ENCODE measurements around the gene CTDSPL2. TPM values are rescaled to one million over a fixed set of nuclear protein-coding genes. Genes with fewer than 3 reads are reported as not detected.

The CTDSPL2 gene
- total and polyA plus RNA-seq, 2 of the 8 experiments (the other 6 are each of a cell fraction or from before 2014, with no cell fraction given) = 25.2 to 64.7 TPM

- FAIRE-seq (no peak), DNase-seq (ENCODE audit: low read depth in 1 of 2, low spot score in 2 of 2) (peak; percentile 76 to 92)
- Histone ChIP-seq H4K91ac (replicated peaks; ENCODE audit: insufficient read length, low read length) (peak overlapping the region; percentile 72), H4K5ac (ENCODE audit: insufficient read length, low read depth, low read length) (peak overlapping the region; percentile 88), H3K4ac (replicated peaks; ENCODE audit: insufficient read length, low read depth, low read length) (peak overlapping the region; percentile 49), H3K36me3 (ENCODE audit: control insufficient read depth in 2 of 4, insufficient read depth in 4 of 4, low read length in 3 of 4) (peaks cover 0 to 17% (median 4%) of the 10 kb centered on the region in 4 experiments; a peak in 6 of 8 replicates), H2BK120ac (replicated peaks; ENCODE audit: low read depth, low read length) (no peak overlapping the region), H2AK5ac (ENCODE audit: low read depth, low read length) (no peak overlapping the region), H3K9me3 (ENCODE audit: insufficient read depth in 2 of 2, low read depth in 1 of 2, low read length in 1 of 2) (no peaks in the 10 kb centered on the region), H3K56ac (replicated peaks; ENCODE audit: insufficient read length, low read depth, low read length) (peak overlapping the region; percentile 93), H4K8ac (ENCODE audit: extremely low read depth, insufficient read depth, low read length) (peak overlapping the region; percentile 87; the same call in 1 of the 2 replicates), H3K27me3 (replicated peaks in 1 of 4; ENCODE audit: control insufficient read depth in 3 of 4, extremely low read depth in 1 of 4, insufficient read depth in 3 of 4, low read length in 3 of 4) (no peaks in the 10 kb centered on the region), H3K14ac (ENCODE audit: insufficient read length) (no peak overlapping the region), H3K23me2 (ENCODE audit: low read depth, low read length) (peaks cover 6% of the 10 kb centered on the region; the same call in 1 of the 2 replicates), H3K4me1 (replicated peaks in 1 of 4; ENCODE audit: control insufficient read depth in 3 of 4, insufficient read depth in 4 of 4, low read length in 3 of 4) (peaks cover 0 to 4% (median 2%) of the 10 kb centered on the region in 4 experiments; a peak in 4 of 7 replicates), H2BK5ac (ENCODE audit: low read depth, low read length) (peak overlapping the region; percentile 88), H2BK15ac (ENCODE audit: low read length) (peak overlapping the region; percentile 40; the same call in 1 of the 2 replicates), H4K20me1 (replicated peaks in 1 of 2; ENCODE audit: control insufficient read depth in 1 of 2, insufficient read depth in 2 of 2, low read length in 2 of 2) (peaks cover 0 to 2% of the 10 kb centered on the region in 2 experiments), H3K4me2 (ENCODE audit: insufficient read depth in 1 of 2, low read depth in 2 of 2, low read length in 2 of 2) (peak overlapping the region; percentile 71 to 97), H2AFZ (ENCODE audit: low read length) (peak overlapping the region; percentile 92; the same call in 1 of the 2 replicates), H3K79me2 (ENCODE audit: control insufficient read depth in 1 of 2, insufficient read depth in 2 of 2, low read length in 2 of 2) (peaks cover 0 to 30% of the 10 kb centered on the region in 2 experiments; a peak in 2 of 4 replicates), H3K27ac (ENCODE audit: low read depth, low read length) (peak overlapping the region; percentile 87), H3K18ac (ENCODE audit: extremely low read depth, low read length) (peak overlapping the region; percentile 65), H2BK12ac (ENCODE audit: low read depth, low read length) (no peak overlapping the region), H3K9ac (replicated peaks in 1 of 4; ENCODE audit: extremely low read depth in 1 of 4, low read depth in 3 of 4, low read length in 3 of 4) (peak overlapping the region; percentile 56 to 78 (median 74)), H3K79me1 (ENCODE audit: low read depth, low read length) (no peaks in the 10 kb centered on the region; the same call in none of the 2 replicates), H2BK20ac (ENCODE audit: low read length) (no peak overlapping the region), H3K4me3 (ENCODE audit: extremely low read depth in 1 of 4, insufficient read depth in 2 of 4, low read depth in 3 of 4, low read length in 4 of 4) (peak overlapping the region; percentile 64 to 83 (median 77)), H3K23ac (ENCODE audit: insufficient read length) (no peak overlapping the region)
- ChIA-PET CTCF (ENCODE audit: partially characterized antibody) (interaction anchor here (0.7 to 3.2 kb wide), 3 partner anchors 10 to 443 kb away, joined by 3 to 16 read pairs (median 3); no protein-coding TSS in a partner anchor), POLR2A (ENCODE audit: partially characterized antibody) (interaction anchor here (0.6 to 2.1 kb wide), 14 partner anchors 8 to 316 kb away, joined by 3 to 20 read pairs (median 4); partner anchors contain the start of genes CTDSPL2 and SPG11)
- 1% methylated on average over 41 of the region's 47 CpGs; no CpG with 5 or more reads in 1 of the 2 experiments for WGBS, 2 experiments (ENCODE audit: extremely low coverage in 1 of 2, insufficient coverage in 1 of 2, insufficient read length in 1 of 2, insufficient replicate concordance in 2 of 2, low coverage in 1 of 2, low lambda C conversion rate in 2 of 2, missing lambda C conversion rate in 1 of 2)
- TF ChIP-seq BCL11A (IDR thresholded peaks at IDR 0.05; ENCODE audit: low read depth in 2 of 2, low read length in 2 of 2) (no peak), SIRT6 (IDR thresholded peaks at IDR 0.05; ENCODE audit: low read length) (no peak), TAF1 (IDR thresholded peaks at IDR 0.05; ENCODE audit: low read depth, low read length) (peak; percentile 87), USF2 (IDR thresholded peaks at IDR 0.05; ENCODE audit: low read length) (no peak), CTCF (IDR thresholded peaks at IDR 0.05; ENCODE audit: control extremely low read depth in 1 of 3, insufficient read depth in 1 of 3, low read depth in 1 of 3, low read length in 3 of 3) (peak; percentile 37 to 70 (median 47); a peak in 3 of 4 replicates), SP1 (IDR thresholded peaks at IDR 0.05; ENCODE audit: low read depth, low read length) (no peak), FOSL1 (IDR thresholded peaks at IDR 0.05; ENCODE audit: insufficient read depth, low read depth, low read length) (no peak), RXRA (IDR thresholded peaks at IDR 0.05; ENCODE audit: insufficient read depth, low read depth, low read length) (no peak)
Observed at GRCh38 chr15:44536302-44536961, 109.0 kb downstream of the CTDSPL2 start.
